DLD1 (cell line): ENCODE results near the gene TMEM208.

Experiments used
- in situ Hi-C: cut with HindIII; loops from 2 replicates; pipeline ENCODE4 v1.10.0; 2017; ENCODE audit warnings: low sequenced_read_pairs

Gene TMEM208

DNA sequence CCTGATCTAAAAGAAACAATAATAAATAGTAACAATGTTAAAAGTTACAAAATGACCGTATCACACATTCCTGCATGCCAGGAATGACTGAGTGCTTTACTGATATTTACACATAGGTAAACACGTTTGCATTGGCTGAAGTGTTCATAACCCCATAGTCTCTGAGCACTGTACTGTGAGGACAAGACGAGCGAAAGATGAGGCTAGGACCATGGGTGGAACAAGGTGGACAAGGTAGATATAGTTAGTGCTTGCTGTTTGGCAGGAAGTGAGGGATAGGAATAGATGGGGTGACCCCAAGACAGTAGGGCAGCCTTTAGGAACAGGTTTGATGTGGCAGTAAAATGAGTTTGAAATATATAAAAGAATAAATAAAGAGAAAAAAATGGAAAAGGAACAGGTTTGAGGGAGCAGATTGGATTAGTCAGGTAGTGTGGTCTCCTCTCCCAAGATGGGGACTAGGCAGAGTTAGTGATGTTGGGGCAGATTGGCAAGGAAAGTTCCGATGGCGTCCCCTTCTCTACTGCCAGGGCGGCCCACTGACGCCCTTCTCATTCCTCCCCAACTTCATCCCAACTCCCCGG lies 35.4 kb upstream of the TMEM208 start:
- in situ Hi-C loops: no loop called here

DNA sequence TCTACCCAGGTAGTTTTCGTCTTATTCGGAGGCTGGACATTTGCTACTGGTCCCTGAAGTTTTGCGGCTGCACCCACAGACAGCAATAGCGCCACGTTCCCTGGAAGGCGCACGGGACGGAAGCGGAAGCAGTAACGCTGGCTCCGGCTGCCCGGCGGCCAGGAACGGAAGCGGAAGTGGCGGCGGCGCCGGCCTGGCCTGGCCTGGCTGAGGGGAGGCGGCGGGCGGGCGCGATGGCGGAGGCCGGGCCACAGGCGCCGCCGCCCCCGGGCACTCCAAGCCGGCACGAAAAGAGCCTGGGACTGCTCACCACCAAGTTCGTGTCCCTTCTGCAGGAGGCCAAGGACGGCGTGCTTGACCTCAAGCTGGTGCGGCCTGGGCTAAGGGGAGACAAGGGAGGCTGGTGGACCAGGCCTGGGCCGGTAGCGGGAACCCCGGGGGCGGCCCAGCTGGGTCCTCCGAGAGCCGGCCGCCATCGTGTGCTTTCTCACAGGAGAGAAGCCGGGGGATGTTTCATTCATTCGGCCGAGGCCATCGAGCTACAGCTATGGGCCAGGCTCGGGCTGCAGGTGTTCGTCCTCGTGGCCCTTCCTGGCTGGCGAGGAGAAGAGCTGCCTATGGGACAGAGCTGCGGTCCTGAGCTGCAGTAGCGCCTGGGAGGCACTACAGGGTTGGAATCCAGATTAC lies 34.8 kb upstream of the TMEM208 start, which contains the start of gene E2F4:
Gene E2F4, plus strand, starts transcription at position 161 of the 687 bp plus-strand sequence. Its CDS starts 73 bp downstream, at position 234.
- in situ Hi-C loops: no loop called here

DNA sequence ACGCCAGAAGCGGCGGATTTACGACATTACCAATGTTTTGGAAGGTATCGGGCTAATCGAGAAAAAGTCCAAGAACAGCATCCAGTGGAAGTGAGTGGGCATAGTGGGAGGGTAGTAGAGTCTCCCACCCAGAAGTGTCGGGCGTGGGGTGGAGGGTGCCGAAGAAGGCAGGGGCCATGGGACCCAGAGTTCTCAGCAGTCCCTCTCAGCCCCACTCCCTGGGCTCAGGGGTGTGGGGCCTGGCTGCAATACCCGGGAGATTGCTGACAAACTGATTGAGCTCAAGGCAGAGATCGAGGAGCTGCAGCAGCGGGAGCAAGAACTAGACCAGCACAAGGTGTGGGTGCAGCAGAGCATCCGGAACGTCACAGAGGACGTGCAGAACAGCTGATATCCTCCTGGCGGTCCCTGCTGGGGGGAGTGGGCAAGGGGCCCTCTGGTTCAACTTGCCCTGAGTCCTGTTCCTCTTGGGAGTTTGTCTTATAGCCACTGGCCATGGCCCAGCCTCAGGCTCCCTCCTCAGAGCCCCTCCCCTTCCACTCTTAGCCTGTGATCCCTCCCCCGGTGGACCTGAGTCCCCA lies 34.1 kb upstream of the TMEM208 start:
- in situ Hi-C loops: no loop called here

DNA sequence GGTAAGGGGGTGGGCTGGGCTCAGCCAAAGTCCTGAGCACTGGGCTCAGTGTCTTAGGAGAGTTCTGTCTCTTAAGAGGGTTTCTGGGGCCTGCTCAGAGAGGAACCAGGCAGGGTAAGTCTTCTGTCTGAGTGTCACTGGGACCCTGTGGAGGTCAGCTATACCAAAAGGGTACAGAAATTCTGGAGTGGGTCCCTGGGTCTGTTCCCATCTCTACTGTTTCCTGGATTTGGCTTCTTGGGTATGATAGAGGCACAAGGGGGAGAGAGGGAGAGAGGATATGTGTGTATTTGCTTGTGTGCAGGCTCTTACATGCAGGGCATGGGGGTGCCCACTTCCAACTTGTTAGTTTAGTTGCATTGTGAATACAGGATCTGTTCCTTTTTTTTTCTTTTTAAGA lies 33.4 kb upstream of the TMEM208 start:
- in situ Hi-C loops: no loop called here

DNA sequence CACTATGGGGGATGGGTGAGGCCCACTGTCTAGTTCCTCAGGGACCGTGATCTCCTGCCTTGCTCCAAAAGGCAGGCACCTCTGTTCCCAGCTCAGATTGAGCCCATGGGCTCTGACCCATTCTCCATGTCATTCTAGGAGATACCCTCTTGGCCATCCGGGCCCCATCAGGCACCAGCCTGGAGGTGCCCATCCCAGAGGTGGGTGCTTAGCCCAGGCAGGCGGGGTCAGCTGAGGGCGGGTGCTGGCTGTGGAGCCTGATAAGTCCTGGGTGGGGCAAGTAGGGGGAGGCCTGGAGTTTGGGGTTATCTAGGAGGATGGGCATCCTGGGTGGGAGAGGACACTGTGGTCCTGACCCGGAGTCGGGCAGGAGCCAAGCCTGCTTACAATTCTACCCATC lies 32.7 kb upstream of the TMEM208 start:
- in situ Hi-C loops: no loop called here

DNA sequence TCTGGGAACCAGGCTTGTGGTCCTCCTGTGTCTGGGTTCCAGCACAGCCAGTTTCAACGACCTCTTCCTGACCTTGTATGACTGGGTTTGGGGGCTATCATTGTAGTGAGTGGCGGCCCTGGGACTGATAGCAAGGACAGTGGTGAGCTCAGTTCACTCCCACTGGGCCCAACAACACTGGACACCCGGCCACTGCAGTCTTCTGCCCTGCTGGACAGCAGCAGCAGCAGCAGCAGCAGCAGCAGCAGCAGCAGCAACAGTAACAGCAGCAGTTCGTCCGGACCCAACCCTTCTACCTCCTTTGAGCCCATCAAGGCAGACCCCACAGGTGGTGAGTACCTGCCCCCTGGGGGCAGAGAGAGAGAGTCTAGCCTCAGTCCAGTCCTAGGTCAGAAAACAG lies 31.3 kb upstream of the TMEM208 start:
- in situ Hi-C loops: no loop called here

DNA sequence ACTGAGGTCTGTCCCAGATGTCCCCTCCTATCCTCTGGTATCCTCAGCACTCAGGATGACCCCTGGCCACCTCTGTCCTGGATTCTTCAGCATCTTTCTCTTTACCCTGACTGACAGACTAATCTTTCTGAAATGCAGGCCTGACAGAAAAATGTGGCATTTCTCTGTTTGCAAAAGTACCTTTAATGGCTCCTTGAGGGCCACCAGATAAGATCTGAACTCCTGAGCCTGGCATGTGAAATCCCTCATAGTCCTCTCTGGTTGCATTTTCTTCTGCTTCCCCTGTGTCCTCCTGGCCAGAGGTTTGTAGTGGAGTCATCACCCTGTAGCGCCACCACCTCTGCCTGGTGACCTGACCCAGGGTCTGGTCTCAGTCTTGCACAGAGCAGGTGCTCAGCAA lies 30.0 kb upstream of the TMEM208 start:
- in situ Hi-C loops: no loop called here

DNA sequence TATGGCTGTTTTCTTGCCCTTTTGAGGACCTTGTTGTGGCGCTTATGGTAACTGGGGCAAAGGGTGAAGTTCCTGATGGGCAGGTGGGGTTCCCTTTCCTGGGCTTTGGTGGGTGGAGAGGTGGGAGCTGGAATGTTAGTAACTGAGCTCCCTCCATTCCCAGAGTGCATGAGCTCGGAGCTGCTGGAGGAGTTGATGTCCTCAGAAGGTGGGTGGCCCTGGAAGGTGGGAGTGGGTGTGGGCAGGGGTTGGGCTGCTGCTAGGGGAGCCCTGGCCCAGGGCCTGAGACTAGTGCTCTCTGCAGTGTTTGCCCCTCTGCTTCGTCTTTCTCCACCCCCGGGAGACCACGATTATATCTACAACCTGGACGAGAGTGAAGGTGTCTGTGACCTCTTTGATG lies 29.2 kb upstream of the TMEM208 start:
- in situ Hi-C loops: no loop called here

DNA sequence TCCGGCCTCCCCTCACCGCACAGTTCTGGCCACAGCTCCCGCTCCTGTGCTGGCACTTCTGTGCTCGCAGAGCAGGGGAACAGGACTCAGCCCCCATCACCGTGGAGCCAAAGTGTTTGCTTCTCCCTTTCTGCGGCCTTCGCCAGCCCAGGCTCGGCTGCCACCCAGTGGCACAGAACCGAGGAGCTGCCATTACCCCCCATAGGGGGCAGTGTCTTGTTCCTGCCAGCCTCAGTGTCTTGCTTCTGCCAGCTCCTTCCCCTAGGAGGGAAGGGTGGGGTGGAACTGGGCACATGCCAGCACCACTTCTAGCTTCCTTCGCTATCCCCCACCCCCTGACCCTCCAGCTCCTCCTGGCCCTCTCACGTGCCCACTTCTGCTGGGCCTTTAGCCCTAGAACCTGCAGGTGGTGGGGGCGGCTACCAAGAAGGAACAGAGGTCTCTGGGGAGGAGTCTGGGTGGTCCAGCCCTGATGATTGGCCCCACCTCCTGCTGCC lies 28.6 kb upstream of the TMEM208 start:
- in situ Hi-C loops: no loop called here

DNA sequence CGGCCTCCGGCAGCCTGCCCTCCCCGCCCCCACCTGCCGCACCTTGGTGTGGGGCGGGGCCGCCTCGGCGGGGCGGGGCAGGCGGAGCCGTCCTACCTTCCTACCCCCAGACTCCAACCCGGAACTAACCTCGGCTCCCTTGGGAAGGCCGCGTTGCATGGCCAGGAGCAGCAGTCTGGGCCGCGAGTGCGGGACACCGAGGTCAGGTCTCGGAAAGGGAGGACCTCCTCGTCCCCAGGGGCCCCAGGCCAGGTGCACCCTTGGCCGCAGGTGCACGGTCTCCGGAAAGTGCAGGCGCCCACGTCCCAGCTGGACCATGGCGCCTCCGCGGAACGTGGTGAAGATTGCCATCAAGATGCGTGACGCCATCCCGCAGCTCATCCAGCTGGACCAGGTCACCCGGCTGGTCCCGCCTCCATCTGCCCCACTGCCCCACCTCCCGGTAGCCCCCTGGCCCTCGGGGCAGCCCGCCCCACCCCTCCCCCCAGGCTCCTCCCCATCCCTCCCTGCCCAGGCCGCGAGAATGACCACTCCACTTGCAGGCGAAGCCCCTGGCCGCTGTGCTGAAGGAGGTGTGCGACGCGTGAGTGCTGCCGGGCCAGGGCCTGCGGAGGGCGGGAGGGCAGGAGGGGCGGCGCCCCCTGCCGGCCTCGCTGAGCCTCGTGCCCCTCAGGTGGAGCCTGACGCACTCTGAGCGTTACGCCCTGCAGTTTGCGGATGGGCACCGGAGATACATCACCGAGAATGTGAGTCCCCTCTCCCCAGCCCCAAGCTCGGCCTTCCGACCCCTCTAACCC lies 27.7 kb upstream of the TMEM208 start, which contains the start of gene ELMO3:
Gene ELMO3, plus strand, starts transcription at position 121 of the 797 bp plus-strand sequence. Its CDS starts 196 bp downstream, at position 317.
- in situ Hi-C loops: no loop called here

DNA sequence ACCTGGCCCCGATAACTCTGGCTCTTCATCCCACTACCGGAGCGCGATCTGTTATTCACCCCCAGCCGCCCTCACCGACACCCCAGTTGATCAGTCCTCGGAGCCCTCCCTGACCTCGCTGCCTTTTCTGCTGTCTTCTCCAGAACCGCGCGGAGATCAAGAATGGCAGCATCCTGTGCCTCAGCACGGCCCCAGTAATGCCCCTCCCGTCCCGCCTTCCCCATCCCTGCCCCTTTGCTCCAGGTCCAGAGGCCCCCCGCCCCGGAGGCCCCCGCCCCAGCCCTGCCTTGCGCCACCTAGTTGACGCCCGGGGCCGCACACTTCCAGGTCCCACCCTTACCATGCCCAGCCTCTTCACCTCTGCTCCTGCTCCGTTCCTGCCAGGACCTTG lies 27.1 kb upstream of the TMEM208 start:
- in situ Hi-C loops: no loop called here

DNA sequence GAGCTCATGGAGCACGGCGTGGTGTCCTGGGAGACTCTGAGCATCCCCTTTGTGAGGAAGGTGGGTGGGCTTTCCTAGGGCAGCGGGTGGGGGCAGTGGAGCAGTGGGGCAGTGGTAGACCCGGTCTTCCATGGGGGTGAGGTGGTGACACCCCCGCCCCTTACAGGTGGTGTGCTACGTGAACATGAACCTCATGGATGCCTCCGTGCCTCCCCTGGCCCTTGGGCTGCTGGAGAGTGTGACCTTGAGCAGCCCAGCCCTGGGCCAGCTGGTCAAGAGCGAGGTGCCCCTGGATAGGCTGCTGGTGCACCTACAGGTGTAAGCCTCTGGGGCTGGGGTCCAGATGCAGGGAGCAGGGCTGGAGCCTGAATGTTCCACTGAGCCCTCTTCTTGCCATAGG lies 26.4 kb upstream of the TMEM208 start:
- in situ Hi-C loops: no loop called here

DNA sequence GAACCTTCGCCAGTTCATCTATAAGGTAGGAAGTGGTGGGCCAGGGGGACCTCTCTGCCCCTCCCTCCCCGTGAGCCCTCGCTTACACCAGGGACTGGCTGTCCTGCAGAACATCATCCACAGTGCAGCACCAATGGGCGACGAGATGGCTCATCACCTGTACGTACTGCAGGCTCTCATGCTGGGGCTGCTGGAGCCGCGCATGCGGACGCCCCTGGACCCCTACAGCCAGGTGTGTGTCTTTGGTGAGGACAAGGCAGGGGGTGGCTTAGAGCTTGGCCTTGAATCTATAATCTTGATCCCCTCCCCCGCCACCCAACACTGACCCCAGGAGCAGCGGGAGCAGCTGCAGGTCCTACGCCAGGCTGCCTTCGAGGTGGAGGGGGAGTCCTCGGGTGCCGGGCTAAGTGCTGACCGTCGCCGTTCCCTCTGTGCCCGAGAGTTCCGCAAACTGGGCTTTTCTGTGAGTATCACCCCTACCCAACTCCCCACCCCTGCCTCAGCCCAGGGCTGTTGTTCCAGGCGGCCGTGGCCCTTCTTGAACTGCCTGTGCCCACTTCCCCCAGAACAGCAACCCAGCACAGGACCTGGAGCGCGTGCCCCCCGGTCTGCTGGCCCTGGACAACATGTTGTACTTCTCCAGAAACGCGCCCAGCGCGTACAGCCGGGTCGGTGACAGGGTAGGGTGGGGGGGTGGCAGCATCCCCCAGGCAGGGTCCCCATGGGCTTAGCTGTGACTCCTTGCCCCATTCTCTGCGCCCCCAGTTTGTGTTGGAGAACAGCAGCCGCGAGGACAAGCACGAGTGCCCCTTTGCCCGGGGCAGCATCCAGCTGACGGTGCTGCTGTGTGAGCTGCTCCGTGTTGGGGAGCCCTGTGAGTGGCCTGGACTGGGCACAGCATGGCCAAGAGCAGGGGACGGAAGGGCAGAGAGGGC lies 25.3 kb upstream of the TMEM208 start:
- in situ Hi-C loops: no loop called here

DNA sequence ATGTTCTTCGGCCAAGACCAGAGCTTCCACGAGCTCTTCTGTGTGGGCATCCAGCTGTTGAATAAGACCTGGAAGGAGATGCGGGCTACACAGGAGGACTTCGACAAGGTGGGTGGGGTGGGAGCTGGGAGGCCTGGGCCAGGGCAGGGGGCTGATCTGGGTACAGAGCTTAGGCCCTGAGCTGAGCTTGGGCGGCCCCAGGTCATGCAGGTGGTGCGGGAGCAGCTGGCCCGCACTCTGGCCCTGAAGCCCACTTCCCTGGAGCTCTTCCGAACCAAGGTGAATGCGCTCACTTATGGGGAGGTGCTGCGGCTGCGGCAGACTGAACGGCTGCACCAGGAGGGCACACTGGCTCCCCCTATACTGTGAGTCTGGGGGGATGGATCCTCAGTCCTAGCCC lies 24.5 kb upstream of the TMEM208 start:
- in situ Hi-C loops: no loop called here

DNA sequence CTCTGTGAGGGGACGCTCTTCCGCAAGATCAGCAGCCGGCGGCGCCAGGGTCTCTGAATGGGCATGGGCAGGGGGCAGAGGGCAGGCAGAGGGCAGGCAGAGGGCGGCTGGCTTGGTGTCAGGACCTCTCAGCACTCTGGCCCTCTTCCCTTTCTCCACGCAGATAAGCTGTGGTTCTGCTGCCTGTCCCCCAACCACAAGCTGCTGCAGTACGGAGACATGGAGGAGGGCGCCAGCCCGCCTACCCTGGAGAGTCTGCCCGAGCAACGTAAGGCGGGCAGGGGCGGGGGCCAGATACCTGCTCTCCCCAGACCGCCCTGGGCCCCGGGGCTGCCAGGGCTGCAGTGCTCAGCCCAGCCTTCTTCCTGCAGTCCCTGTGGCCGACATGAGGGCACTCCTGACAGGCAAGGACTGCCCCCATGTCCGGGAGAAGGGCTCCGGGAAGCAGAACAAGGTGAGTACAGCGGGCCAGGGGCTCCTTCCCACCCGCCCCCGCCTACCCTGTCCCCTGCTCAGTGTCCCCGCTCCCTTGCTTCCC lies 23.9 kb upstream of the TMEM208 start:
- in situ Hi-C loops: no loop called here

DNA sequence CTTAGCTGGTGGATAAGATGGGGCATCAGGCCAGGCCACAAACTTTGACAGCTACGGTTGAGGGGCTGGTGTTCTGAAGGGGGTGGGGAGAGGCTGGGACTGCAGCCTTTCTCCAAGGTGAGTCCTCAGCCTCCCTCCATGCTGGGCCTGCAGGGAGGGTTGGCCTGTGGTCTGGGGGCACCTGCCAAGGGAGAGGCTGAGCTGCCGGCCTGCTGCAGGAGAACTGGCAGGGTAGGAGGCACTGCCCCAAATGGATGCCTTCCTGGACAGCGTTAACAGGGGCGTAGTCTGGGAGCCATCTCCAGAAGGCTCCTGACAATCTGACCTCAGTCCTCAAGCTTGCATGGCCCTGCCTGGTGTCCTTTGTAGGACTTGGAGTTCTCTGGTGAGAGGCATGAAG lies 22.9 kb upstream of the TMEM208 start:
- in situ Hi-C loops: no loop called here

DNA sequence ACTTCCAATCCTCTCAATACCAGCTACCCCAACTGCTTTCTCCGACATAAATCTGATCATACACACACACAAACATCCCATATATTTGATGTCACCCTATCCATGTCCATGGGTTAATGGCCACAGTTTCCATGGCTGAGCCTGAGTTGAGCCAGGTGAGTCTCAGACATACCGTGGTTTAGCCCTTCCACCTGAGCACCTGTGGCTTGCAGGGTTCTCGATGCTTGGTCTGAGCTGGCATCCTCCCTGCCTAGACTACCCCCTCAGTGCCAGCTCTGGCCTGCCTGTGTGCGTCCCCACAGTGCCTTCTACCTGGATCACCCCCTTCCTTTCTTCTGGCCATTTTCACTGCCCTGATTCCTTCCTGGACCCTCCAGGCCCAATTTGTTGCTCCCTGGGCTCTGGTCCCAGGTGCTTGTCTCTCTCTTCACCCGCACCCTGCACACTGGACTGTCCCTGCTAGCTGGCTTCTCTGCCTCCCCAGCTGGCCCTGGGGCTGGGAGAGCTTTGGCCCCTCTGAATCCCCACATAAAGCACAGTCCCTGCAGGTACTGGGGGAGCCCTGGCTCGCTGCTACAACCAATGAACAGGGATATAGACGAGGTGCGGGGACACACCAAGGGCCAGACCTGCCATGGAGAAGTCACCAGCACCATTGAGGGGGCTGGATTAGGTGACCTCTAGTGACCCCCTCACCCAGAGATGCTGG lies 20.6 kb upstream of the TMEM208 start:
- in situ Hi-C loops: no loop called here

DNA sequence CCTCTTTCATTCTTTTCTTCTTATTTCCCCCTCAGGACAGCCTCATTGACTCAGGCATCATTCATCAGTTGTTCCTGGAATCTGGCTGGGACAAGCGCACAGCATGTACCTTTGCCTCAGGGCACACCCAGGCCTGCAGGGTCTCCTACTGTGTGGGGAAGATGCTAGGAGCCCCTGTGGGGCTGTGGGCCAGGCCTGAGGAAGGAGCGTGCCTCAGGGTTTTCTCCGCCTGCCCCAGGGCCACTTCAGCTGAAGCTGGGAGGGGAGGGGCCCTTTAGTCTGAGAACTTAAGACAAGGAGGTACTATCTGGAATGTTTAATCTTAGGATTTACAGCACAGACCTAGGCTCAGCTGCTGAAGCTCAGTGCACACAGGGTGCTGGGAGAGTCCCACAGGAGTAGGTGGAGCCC lies 20.1 kb upstream of the TMEM208 start:
- in situ Hi-C loops: no loop called here
